Ascending aorta (tissue), 2 donors: ENCODE results near the gene SPECC1L. TPM values are rescaled to one million over a fixed set of nuclear protein-coding genes. Genes with fewer than 3 reads are reported as not detected.

Experiments
- DNase-seq, 2 donors: peaks; one replicate each; pipeline ENCODE4 v3.0.0-alpha.2; 2019; ENCODE audit warnings: low spot score in 2 of 2
- H3K27ac ChIP-seq, 2 donors: fragments of 200-600 bp; sonication (generic); one replicate each; pipeline ENCODE4 v1.5.1; 2016 to 2017; ENCODE audit warnings: mild to moderate bottlenecking in 1 of 2
- H3K27me3 ChIP-seq: fragments of 200-600 bp; sonication (generic); one replicate; pipeline ENCODE4 v1.5.1; 2017
- H3K36me3 ChIP-seq, 2 donors: fragments of 200-600 bp; sonication (generic); one replicate each; pipeline ENCODE4 v1.5.1; 2016
- H3K4me1 ChIP-seq, 2 donors: fragments of 200-600 bp; sonication (generic); one replicate each; pipeline ENCODE4 v1.5.1; 2016 to 2017; ENCODE audit warnings: mild to moderate bottlenecking in 1 of 2
- H3K4me3 ChIP-seq, 2 donors: fragments of 200-600 bp; sonication (generic); one replicate each; pipeline ENCODE4 v1.5.1; 2016 to 2017; ENCODE audit warnings: mild to moderate bottlenecking in 1 of 2
- H3K9me3 ChIP-seq, 2 donors: fragments of 200-600 bp; sonication (generic); one replicate each; pipeline ENCODE4 v1.5.1; 2016
- intact Hi-C: fragments of 100-400 bp; cut with DNase I; formaldehyde crosslinking; loops from one replicate; pipeline ENCODE4 v1.15.1; 2023
- total RNA-seq: library from RNA; depleted of rRNA; stranded (reverse); fragments of >200 nt; gene quantifications from one replicate; pipeline ENCODE4 v1.1.0, GENCODE V29; 2016
- TF ChIP-seq, protein P1 (sequence below), 3 experiments: fragments of 200-600 bp in 2 of 3; fragments of 450-650 bp in 1 of 3; sonication (generic) in 2 of 3; IDR thresholded peaks; one replicate each; pipeline ENCODE4 v1.5.1; 2016 to 2019; ENCODE audit warnings: antibody characterized with exemption in 3 of 3, mild to moderate bottlenecking in 1 of 3, moderate library complexity in 1 of 3

Gene SPECC1L
- total RNA-seq = 66.9 TPM

DNA sequence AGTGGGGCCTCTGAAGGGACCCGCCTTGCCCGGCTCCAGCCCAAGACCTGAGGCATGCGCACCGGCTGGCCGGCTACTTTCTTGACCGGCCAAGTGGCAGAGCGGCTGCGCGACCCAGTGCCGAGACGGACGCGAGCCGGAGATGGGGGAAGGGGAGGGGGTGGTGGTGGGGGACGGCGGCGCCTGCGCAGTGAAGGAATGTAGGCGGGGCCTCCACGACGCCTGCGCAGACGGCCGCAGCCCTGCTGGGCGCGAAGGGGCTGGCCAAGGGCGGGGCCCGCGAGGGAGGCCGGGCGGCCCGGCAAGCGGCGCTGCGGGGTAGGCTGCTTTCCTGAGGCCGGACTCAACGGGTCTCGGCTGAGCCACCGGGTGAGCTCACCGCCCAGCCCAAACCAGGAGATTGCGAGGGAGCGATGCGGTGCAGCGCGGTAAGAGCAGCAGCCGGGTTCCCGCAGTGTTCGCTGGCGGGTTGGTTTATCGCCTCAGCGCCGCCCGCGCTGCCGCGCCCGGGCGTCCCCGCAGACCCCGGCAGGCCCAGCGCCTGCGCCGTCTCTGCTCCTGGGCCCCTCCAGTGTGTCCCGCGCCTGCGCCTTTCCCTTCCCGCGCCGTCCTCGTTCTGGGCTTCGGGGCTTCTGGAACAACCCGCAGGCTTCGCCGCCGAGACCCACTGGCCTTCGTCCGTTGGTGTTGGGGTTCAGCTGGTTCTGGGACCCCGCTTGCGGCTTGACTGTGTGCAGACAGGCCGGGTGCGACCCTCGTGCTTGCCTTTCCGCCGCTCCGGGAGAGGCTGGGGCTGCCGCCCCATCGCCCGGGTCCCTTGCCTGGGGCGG lies at the start of gene SPECC1L:
TSS of gene SPECC1L (plus strand) at position 276 of the 830 bp plus-strand sequence. CDS start 31,401 bp downstream, outside the sequence.
- peak within 1 kb of the TSS; percentile 93 to 94 for H3K27ac ChIP-seq
- H3K4me1 ChIP-seq = peaks cover 0 to 13% of the 10 kb centered on the region in 2 donors
- intact Hi-C loops = loop anchor here (2.0 to 10.0 kb wide), 2 partner anchors 60 to 376 kb away; partner anchors contain the start of gene MIF
- H3K27me3 ChIP-seq = no peaks in the 10 kb centered on the region
- TF ChIP-seq, protein P1, sequence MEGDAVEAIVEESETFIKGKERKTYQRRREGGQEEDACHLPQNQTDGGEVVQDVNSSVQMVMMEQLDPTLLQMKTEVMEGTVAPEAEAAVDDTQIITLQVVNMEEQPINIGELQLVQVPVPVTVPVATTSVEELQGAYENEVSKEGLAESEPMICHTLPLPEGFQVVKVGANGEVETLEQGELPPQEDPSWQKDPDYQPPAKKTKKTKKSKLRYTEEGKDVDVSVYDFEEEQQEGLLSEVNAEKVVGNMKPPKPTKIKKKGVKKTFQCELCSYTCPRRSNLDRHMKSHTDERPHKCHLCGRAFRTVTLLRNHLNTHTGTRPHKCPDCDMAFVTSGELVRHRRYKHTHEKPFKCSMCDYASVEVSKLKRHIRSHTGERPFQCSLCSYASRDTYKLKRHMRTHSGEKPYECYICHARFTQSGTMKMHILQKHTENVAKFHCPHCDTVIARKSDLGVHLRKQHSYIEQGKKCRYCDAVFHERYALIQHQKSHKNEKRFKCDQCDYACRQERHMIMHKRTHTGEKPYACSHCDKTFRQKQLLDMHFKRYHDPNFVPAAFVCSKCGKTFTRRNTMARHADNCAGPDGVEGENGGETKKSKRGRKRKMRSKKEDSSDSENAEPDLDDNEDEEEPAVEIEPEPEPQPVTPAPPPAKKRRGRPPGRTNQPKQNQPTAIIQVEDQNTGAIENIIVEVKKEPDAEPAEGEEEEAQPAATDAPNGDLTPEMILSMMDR (IDR thresholded peaks at IDR 0.05) = no peak
- H3K4me3 ChIP-seq = peak within 1 kb of the TSS; percentile 82 to 89
- peak; percentile 47 to 97 for DNase-seq
- no peaks in the 10 kb centered on the region for H3K36me3 ChIP-seq
- H3K9me3 ChIP-seq = no peaks in the 10 kb centered on the region

GRCh38 chr22:24224468-24224867 lies 46.2 kb upstream of the SPECC1L start:
- no peaks in the 10 kb centered on the region for H3K4me1 ChIP-seq
- H3K27ac ChIP-seq = no peak overlapping the region
- TF ChIP-seq, protein P1 (IDR thresholded peaks at IDR 0.05) = no peak
- H3K4me3 ChIP-seq = no peak overlapping the region
- peaks cover 0 to 6% of the 10 kb centered on the region in 2 donors for H3K9me3 ChIP-seq
- H3K27me3 ChIP-seq = no peaks in the 10 kb centered on the region
- peaks cover 7 to 19% of the 10 kb centered on the region in 2 donors for H3K36me3 ChIP-seq
- intact Hi-C loops = loop anchor here (2.0 kb wide), 1 partner anchor 30 kb away; no protein-coding TSS in a partner anchor
- no peak for DNase-seq

DNA sequence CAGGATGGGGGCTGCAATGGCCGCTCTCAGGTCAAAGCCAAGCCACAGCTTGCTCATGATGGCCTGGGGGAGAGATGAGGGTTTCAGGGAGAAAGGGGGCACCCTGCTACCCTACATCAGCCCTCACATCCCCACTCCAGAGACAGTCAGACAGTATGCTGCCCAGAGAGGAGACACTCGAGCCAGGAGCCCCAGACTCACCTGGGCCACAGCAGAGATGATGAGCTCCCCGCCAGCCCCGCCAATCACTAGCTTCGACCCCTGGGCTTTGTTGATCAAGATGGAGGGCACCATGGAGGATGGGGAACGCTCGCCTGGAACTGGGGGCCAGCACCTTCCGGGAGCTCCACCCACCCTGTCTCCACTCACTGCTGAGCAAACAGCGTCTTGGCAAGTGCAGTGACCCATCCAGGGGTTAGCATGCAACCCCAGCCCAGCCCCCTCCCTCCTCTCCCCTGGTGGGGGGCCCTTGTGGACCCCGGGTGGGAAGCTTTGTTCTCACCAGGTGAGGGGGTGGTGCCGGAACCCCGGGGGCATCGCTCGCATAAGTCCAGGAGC lies 45.5 kb upstream of the SPECC1L start:
- H3K9me3 ChIP-seq = peaks cover 0 to 6% of the 10 kb centered on the region in 2 donors
- no peak for DNase-seq
- H3K4me3 ChIP-seq = no peak overlapping the region
- peaks cover 7 to 12% of the 10 kb centered on the region in 2 donors for H3K36me3 ChIP-seq
- intact Hi-C loops = loop anchor here (2.0 kb wide), 1 partner anchor 30 kb away; no protein-coding TSS in a partner anchor
- no peaks in the 10 kb centered on the region for H3K27me3 ChIP-seq
- no peak overlapping the region for H3K27ac ChIP-seq
- TF ChIP-seq, protein P1 (IDR thresholded peaks at IDR 0.05) = no peak
- no peaks in the 10 kb centered on the region for H3K4me1 ChIP-seq

DNA sequence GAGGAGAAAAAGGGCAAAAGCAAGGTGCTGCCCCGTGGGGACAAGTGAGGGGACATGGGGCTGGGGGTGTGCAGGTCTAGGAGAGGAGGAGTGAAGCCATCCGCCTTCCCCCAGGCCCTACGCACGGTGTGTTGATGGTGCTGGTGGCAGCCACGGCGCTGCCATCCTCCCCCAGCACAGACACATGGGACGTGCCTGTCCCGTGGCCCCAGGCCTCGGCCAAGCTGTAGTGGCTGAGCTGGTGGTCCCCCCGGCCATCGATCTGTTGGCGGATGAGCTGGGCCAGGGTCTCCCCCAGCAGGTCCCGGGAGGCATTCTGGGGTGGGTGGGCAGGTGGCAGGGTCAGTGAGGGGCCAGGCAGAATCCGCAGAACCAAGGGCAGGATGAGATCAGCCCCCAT lies 44.7 kb upstream of the SPECC1L start:
- intact Hi-C loops = loop anchor here (2.0 kb wide), 1 partner anchor 31 kb away; no protein-coding TSS in a partner anchor
- peaks cover 7 to 10% of the 10 kb centered on the region in 2 donors for H3K36me3 ChIP-seq
- peaks cover 0 to 6% of the 10 kb centered on the region in 2 donors for H3K9me3 ChIP-seq
- no peak overlapping the region for H3K4me3 ChIP-seq
- no peak overlapping the region for H3K27ac ChIP-seq
- TF ChIP-seq, protein P1 (IDR thresholded peaks at IDR 0.05) = no peak
- no peaks in the 10 kb centered on the region for H3K4me1 ChIP-seq
- DNase-seq = no peak
- H3K27me3 ChIP-seq = no peaks in the 10 kb centered on the region

DNA sequence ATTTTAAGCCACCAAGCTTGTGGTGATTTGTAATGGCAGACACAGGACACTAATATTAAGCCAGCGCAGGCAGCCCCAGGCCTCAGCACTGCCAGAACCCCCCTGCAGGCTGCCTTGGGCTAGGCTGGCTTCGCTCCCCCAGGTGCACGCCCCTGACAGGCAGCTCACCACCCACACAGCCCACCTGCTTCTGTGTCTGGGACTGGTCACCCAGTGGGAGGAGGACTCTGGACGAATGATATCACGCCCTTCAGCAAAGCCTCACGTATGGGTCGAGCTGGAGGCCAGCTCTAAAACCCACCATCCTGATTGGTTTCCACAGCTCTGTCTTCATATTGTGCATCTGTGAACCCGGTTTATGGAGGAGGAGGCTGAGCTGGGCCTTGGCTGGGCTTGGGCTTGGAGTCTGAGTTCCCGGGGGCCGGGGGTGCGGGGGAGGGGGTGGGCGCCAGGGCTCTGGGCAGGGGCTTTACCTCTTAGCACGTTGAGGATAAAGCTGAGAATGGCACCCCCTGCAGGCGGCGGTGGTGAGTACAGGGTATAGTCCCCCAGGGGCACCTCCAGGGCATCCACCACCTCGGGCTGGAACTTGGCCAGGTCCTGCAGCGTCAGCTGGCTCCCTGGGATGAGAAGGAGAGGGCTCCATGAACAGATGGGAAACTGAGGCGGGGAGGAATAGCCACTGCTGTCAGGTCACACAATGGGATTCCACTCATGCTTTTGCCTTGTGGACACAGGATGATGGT lies 39.5 kb upstream of the SPECC1L start:
- Histone ChIP-seq H3K27ac (no peak overlapping the region), H3K9me3 (no peaks in the 10 kb centered on the region), H3K4me1 (no peaks in the 10 kb centered on the region), H3K27me3 (no peaks in the 10 kb centered on the region), H3K4me3 (no peak overlapping the region), H3K36me3 (no peaks in the 10 kb centered on the region)
- TF ChIP-seq, protein P1 (IDR thresholded peaks at IDR 0.05) = peak in 2 of 3 experiments; percentile 28 to 33
- no peak for DNase-seq
- intact Hi-C loops = no loop called here
